GDM1 (cell line): ENCODE results near the gene DOK4.

Source experiments
- DNase-seq: peaks from one replicate; lab custom pipeline; 2025; lab: John Stamatoyannopoulos, UW

The DOK4 gene

DNA sequence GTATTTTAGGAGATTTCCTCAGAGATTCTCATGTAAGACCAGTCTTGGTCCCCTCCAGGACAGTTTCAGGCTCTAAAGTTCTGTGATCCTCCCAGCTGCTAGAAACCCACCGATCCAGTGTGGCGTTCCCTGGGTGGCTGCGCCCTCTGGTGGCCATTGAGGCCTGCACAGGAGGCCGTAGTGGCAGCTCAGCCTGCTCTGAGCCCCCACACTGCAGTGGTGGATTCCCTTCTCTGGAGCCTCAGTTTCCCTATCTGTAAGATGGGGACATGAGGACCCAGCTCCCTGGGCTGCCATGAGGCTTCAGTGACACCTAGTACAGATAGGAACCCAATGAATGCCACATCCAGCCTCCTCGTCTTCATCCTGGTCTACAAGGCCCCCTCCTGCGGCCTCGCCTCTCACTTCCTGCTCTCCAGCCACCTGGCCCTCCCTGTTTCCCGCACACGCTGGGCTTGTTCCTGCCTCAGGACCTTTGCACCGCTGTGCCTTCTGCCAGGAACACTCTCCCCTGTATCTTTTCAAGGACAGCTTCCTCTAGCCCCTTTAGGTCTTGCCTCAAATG, 33.6 kb upstream of the DOK4 start:
- DNase-seq, result peak; percentile 32

DNA sequence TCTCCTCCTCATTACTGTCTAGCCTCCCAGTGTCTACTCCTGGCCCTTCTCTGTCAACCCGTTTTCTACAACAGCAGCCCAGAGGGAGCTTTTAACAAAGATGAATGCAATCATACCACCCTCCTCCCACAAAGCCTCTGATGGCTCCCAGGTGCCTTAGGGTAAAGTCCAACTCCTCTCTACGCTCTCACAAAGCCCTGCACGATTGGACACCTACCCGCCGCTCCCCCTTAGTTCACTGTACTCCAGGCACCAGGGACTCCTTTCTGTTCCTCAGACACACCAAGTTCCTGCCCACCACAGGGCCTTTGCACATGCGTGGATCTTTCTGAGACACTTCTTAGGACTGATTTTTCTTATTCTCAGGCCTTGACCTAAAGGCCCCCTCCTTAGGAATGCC, 32.6 kb upstream of the DOK4 start:
- DNase-seq, result no peak

DNA sequence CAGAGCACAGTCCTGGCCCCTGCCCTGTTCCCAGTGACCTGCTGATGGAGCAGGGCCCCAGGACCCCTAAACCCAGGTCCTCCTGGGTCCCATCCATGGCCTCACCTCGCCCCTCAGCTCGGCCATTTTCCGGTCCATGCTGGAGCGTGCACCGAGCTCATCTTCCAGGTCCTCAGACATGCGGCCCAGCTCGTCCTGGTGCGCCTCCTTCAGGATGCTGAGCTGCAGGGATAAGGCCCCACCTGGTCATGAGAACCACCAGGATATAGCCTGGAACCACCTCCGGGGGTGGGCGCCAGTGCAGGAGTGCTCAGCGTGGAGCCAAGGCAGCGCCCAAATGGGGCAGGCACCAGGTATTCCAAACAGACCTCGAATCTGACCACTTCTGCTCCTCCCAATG, 32.2 kb upstream of the DOK4 start:
- DNase-seq, result no peak

DNA sequence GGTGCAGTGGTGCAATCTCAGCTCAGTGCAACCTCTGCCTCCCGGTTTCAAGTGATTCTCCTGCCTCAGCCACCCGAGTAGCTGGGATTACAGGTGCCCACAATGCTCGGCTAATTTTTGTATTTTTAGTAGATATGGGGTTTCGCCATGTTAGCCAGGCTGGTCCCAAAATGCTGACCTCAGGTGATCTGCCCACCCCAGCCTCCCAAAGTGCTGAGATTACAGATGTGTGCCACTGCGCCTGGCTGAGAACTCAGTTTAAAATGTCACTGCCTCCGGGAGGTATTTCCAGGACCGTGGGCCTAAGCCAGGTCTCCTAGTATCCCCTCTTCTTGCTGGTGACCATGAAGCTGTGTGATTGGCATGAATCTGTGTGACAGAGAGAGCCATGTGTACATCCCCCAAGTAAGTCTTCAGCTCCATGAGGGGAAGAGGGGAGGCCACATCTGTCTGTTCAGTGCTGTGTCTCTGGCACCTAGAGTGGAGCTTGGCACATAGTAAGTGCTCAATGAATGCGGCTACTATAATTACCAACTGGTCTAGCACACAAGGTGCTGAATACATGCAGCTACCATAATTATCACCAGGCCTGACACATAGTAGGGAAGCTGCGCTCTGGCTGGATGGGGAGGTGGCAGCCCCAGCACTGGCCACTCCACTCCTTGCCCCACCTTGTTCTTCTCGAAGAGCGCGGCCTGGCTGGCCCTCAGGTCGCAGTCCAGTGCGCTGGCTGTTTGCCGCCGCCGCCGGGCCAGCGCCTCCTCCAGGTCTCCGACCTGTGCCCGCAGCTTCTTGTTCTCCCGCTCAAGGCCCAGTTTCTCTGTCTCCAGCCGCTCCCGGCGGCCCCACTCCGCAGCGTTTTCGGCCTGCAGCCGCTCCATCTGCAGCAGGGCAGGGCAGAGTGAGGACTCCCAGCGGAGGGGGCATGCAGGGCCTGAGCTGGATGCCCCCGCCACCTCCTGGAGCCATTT, 31.4 kb upstream of the DOK4 start:
- no peak for DNase-seq

DNA sequence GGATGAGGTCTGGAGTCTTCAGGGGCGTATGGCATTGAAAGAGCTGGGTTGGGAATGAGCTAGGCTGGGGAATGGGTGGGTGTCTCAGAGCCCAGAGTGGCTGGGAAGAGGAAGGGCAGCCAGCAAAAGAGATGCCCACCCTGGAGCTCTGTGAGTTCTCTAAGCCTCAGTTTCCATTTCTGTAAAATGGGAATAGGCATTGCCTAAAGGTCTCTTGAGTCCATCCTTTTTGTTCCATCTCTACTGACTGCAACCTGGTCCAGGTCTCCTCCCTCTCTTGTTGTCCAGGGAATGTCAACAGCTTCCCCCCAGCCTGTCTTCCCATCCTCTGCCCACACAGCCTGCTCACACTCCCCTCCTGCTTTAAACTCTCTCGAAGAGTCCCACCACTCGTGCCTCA, 30.5 kb upstream of the DOK4 start:
- DNase-seq, result no peak

DNA sequence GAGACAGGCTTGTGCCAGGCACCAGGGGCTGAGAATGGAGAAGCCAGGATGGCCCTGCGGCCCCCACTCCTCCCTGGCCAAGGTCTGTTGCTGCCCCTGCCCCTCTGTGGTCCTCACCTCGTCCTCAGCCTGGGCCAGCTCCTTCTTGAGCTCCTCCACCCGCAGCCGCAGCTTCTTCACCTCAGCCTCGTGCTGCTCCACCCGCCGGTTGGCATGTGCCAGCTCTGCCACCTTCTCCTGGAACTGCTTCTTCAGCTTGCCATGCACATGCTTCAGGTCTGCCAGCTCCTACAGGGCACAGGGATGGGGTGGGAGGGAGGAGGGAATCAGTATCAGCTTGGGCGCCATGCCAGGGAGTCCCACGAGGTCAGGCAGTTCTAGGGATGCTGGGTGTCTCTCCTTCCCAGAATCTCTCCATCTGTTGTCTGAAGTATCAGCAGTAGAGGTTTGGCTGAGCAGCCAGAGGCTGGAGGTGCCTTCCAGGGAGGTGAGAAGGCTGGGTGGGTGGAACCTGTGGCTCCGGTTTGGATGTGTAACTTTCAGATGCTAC, 30.0 kb upstream of the DOK4 start:
- DNase-seq, result no peak

DNA sequence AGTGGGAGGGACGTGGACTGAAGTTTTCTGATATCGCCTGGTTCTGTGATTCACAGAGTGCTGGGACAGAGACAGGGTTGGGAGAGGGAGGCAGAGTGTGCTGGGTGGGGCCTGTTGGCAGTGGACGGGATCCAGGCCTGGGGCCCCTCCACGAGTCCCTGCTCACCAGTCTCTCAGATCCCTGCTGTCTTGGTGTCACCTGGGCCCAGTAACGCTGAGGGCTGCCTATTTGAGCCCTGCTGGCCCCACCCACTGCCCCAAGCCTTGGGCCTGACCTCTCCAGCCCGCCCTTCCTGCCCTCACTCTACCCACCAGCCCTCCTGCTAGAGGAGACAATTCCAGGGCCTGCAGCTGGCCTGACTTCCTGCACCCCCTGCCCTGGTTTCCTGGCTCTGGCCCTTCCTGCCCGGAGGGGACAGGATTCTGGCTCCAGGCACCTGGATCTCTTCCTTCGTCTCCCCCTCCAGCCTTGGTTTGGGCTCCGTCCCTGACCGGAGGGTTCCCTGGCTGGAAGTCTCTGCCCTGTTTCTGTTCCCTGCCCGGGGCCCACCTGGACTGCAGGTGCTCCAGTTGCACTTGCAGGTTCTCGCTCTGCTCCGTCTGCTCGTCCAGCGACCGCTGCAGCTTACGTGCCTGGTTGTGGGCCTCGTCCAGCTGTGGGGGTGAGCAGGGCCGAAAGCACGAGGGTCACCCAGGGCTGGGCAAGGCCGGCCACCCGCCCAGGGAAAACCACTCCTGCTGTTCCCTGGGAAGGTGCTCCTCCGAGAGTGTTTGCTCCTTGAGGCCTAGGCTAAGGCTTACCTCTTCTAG, 28.7 kb upstream of the DOK4 start:
- DNase-seq, result no peak

DNA sequence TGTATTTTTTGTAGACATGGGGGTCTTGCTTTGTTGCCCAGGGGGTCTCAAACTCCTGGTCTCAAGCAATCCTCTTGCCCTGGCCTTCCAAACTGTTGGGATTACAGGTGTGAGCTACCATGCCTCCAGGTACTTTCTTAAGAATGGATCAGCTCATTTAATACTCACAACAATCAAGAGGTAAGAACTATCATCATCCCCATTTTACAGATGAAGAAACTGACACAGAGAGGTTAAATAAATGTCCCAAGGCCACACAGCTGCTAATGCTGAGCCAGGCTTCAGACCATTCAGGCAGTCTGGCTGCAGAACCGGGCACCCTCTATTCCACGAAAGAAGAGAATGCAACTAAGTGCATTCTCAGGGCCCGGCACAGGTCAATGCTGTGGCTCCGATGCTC, 28.1 kb upstream of the DOK4 start:
- DNase-seq, result no peak

DNA sequence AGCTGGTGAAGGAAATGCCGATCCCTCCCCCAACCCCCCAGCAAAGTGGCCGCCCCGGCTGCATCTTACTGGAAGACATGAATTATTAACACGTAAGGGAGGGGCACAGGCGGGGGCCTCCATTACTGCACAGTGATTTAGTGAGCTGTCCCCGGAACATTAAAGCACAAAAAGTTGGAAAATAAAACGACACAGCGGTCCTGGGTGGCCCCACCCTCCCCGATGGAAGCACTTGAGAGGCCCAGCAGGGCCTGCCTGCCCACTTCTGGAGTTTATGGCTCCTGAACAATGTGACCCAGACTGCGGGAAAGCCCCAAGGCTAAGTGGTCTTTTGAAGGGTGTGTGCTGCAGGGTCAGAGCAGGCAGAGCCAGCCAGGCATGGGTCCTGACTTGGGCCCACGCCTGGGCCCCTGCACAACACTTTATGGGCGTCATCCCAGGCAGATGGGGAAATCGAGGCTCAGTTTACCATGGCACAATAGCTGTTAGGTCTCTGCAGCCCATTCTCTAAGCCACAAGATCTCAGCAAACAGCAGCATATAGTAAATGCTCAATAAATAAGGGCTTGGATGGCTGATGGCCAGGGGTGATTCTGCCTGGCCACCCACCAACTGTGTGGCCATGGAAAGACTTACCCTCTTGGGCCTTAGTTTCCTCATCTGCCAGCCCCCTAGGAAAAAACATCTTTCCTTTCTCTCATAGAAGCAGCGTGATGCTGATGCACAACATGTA, 27.2 kb upstream of the DOK4 start:
- DNase-seq, result no peak

DNA sequence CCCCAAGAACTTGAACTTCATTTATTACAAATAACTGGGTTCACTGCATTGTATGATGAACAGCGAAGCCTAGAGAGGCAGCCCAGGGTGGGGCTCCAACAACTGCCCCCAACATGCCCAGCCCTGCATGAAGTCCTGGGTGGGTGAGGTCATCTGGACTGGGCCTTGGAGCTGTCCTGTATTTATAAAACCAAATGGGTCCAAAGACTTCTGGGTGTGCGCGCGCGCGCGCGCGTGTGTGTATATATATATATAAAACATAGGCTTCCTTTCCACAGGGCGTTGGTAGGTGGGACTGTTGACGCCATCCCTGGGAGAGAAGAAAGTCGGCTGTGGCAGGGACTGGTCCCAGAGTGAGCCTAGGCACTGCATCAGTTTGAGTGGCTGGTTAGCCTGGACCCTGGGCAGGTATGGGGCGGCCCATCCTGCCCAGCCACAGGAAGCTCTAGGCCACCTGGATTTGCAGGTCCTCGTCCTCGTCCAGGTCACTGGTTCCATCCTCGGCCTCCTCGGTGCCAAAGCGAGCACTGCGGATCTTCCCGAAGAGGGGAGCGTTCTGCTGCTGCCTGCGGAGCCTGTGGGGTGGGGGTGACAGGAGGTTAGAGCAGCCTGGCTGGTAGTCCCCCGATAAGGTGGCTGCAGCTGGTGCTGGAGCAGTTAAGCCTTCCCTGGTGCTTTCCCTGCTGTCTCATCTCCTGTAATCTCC, 26.2 kb upstream of the DOK4 start:
- DNase-seq, result no peak

DNA sequence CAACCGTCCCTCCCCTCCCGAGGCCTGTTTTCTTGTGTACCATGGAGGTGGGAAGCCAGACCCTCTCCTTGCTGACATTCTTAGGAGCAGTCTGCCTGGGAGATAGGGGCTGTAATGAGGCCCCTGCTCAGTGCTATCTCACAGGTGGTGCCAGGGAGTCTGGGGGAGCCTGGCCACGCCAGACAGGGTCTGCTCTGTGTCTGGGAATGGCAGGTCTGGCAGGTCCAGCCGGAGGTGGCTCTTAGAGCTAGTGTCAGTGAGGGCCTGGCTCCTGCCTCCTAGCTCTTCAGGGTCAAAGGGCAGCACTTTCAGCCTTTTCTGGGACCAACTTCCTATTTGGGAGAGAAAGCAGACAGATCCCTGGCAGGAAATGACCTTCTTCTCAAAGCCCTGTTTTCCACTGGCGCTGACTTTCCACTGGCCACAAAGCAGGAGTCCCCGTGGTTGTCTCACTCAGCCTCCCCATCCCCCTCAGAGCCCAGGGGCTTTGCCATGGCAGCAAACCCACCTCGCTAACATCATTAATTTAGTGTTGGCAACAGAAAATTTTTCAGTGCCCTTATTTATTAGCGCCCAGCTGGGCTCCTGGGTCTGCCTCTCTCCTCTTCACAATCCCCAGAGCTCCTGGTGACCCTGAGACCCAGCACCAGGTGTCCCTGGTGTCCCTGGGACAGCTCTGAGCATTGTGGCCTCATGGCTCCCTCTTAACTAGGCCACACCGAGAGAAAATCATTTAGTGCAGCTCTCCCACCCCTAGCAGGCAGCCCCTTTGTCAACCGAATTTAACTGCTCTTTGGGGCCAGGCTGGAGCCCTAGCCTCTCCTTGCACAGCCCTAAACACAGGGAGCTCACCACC, 24.0 kb upstream of the DOK4 start:
- no peak for DNase-seq

DNA sequence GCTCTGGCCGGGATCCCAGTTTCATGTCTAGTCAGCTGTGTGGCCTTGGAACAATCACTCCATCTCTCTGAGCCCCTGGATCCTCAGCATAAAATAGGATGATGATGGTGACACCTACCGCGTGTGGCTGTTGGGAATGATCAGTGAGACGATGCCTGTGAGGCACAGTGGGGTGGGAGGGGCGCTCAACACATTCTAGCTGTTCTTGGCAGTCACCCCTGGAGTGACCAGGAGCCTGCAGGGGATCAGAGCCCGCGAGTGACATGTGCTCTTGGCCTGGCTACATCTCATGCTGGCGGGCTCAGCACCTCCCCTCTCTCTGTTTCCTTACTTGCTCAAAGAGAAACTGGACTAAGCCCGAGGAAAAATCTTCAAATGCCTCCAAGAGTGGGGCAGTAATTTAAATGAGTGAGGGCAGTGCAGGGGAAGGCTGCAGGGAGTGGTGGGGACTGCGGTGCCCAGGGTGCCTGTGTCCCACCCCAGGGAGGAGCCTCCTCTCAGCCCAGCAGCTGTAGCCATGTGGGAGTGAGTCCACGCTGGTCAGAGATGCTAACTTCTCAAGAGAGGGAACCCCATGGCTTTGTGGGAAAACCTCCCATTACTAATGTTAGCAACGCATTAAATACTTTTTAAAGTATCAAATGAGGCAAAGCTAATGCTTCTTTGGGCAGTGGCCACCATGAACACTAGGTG, 23.1 kb upstream of the DOK4 start:
- DNase-seq, result no peak

DNA sequence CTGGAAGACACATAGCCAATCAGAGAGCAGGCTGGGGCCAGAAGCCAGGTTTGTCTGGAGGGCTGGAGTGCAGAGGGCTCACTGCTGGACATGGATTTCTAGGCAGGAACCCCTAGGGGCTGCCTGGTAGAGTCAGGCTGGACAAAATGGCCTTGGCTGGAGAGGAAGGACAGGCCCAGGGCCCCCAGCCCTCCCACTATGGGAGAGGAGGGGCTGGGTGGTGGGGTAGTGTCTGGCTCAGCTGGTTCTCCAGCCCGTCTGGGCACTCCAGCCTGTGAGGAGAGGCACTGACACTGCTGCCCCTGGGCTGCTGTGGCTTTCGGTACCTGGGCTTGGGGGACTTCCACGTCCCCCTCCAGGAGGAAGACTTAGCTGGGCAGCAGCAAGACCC, 21.7 kb upstream of the DOK4 start:
- DNase-seq, result no peak

DNA sequence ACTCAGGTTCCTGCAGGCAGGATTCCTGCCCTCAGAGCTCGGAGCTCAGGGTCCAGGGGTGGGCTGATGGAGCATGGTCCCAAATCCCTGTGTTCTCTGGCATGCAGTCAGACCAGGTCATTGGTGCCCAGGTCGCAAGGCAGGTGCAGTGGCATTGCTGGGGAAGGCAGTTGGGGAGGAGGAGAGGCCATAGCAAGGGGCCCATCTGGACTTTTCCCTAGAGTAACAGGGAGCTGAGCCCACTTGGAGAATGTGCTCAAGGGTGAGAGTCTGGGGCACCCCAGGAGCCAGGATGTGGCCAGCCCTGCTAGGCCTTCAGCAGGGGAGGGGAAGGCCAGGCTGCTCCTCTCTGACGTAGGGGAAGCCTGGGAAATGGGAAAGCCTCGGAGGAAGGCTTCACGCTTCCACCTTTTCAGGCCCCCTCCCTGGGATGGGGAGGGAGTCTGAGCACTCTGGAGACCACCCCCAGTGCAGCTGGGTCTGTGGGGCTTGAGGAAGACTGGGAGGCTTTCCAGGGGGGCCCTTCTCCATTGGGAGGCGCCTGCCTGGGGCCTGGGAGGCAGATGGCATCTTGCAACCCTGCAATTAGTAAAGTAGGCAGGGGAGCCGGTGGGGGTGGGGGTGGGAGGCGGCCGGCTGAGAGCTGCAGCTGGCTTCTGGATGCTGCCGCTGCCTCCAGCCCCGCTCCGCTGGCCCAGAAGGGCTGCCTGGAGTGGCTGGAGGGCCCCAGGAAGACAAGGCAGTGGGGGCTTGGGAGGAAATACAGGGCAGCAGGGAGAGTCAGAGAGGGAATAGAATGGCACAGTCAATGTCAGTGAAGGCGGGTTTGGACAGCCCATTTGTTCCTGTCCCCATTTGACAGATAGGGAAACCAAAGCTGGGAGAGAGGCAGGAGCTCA, 21.1 kb upstream of the DOK4 start:
- no peak for DNase-seq

DNA sequence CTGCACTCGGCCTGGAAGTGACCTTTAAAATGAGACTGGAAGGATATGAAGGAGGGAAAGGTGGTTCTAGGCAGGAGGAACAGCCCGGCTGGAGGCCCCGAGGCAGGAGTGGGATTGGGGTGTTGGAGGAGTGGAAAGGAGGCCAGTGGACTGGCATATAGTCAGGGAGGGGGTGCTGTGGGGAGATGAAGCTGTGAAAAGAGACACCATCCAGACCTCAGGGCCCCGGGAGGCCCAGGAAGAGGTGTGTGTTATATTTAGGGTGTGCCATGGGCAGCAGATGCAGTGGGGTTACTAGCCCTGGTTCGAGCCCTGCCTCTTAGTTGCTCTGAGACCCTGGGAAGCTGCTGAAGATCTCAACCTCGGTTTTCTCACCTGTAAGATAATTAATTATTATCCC, 18.9 kb upstream of the DOK4 start:
- DNase-seq, result no peak

DNA sequence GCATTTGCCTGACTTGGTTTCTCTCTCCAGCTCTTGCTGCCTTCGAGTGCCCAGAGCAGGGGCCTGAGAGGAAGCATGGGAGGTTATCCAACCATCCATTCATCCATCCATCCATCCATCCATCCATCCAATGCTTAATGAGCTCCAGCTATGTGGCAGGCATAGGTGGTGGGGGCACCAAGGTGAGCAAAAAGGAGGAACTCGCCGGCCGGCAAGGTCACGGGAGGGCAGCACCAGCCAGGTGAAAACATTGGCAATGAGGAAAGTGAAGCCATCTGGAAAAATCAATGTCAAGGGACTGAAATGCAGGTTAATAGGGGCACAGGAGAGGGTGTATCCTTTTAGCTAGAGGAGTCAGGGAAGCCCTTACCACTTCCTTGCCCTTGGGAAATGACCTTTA, 18.2 kb upstream of the DOK4 start:
- no peak for DNase-seq

DNA sequence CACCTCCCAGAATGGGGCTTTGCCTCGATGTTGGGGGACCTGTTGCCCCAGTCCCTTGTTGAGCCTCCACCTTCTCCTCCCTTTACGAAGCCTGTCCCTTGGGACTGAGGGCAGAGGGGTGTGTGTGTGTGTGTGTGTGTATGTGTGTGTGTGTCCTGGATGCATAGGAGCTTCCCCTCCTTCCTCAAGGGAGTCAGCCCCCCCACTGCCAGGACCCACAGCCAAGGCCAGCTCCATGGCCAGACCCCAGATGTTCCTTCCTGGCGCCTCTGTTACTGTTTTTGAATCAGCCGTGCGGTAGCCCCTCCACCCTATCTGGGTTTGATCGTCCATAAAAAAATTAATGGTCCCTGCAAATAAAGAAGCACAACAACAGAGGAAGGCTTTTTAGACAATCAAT, 17.7 kb upstream of the DOK4 start:
- no peak for DNase-seq

DNA sequence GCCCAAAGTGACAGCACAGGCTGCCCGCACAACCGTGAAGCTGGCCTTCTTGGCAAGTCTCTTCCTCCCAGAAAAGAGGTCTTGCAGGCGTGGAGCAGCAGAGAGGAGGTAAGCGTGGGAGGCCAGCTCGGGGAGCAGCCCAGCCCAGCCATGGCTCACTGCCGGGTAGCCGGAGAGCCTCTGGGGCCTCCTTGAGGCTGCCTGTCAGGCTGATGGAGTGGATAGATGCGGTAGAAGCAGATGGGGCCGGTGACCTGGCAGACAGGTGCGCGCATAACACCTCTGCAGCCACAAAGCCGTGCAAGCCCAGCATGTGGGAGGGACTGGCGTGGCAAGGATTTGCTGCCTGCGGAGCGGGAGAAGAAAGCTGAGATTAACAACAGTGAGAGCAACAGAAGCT, 17.1 kb upstream of the DOK4 start:
- DNase-seq, result no peak
